Skin epidermis (tissue), 12 donors: ENCODE measurements around the gene FCGR3A.

Experiments
- H3K27ac ChIP-seq, 21 experiments: fragments of 200-600 bp; sonication (generic) in 11 of 21; one replicate each; pipeline ENCODE4 v1.5.0; 2020; ENCODE audit warnings: mild to moderate bottlenecking in 3 of 21, inconsistent platforms in 2 of 21, moderate library complexity in 2 of 21
- H3K4me3 ChIP-seq, 7 experiments: fragments of 200-600 bp; sonication (generic) in 2 of 7; one replicate each; pipeline ENCODE4 v1.5.0; 2020; ENCODE audit warnings: inconsistent platforms in 2 of 7, mild to moderate bottlenecking in 2 of 7, moderate library complexity in 1 of 7

FCGR3A gene

GRCh38 chr1:161511018-161511755 is 38.4 kb downstream of the FCGR3A start:
- no peak overlapping the region for H3K27ac ChIP-seq
- no peak overlapping the region for H3K4me3 ChIP-seq

DNA sequence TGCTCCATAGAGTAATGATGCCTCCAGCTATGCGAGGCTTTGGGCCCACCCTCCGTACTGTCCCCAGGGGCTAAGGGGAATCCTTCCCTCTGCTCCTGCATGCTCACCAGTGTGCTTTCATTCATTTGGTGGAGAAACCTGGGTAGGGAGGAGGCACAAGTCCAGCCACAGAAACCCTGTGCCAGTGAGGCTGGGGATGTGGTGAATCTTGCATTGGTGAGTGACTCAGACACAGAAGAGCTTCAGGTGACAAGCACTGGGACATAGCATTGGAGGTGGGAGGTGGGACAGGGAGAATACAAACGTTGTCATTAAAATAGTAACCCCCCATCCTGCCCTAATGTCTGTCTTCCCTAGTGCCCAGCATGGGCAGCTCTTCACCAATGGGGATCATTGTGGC is 39.1 kb downstream of the FCGR3A start:
- Histone ChIP-seq H3K27ac (no peak overlapping the region), H3K4me3 (no peak overlapping the region)

DNA sequence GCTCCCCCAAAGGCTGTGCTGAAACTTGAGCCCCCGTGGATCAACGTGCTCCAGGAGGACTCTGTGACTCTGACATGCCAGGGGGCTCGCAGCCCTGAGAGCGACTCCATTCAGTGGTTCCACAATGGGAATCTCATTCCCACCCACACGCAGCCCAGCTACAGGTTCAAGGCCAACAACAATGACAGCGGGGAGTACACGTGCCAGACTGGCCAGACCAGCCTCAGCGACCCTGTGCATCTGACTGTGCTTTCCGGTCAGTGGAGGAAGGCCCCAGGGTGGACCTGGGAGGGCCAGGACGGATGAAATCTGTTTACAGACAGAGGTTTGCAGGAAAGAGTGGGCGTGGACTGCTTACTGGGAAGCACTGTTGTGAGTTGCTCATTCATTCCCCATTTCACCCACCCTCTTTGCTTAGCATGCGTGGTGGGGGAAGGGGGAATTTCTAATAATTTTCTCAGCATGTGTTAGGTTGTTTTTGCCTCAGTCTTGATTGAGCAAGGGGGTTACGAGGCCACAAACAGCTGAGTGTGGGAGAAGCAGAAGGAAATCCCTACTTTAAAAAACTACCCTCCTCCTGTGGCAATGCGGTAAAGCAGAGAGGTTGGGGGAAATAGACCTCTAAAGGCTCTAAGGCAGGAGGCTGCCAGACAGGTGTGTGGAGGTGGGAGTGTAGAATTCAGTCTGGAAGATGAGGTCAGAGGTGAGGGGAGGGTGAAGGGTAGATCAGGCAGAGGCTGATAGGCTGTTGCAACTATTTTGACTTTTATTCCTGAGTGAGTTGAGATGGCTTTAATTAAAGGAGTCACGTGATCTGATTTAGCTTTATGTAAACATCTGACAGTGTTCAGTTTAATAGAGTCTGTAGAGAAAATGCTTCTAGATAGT is 43.0 kb downstream of the FCGR3A start:
- Histone ChIP-seq H3K27ac (peak overlapping the region in 15 of 21 experiments; percentile 15 to 80 (median 54)), H3K4me3 (peak overlapping the region in 6 of 7 experiments; percentile 2 to 26 (median 16))

GRCh38 chr1:161505686-161506085 is 43.9 kb downstream of the FCGR3A start:
- Histone ChIP-seq H3K4me3 (peak overlapping the region in 4 of 7 experiments; percentile 0 to 26 (median 20)), H3K27ac (peak overlapping the region in 18 of 21 experiments; percentile 11 to 80 (median 48))

DNA sequence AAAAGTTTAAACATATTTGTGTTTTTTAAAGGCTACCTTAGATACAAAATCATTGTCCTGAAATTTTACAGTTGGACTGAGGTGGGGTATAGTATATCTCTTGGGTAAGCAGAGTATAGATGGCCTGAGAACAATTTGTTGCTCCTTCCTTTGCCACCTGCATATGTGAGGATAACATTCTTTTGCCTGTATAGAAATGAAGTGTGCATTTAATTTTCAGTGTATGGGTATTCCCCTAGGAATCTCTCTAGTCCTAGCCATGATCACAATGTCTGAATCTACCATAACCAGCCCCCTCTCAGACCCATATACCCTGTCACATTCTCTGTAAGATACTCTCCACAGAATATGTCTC is 46.2 kb downstream of the FCGR3A start:
- Histone ChIP-seq H3K4me3 (no peak overlapping the region), H3K27ac (no peak overlapping the region)

DNA sequence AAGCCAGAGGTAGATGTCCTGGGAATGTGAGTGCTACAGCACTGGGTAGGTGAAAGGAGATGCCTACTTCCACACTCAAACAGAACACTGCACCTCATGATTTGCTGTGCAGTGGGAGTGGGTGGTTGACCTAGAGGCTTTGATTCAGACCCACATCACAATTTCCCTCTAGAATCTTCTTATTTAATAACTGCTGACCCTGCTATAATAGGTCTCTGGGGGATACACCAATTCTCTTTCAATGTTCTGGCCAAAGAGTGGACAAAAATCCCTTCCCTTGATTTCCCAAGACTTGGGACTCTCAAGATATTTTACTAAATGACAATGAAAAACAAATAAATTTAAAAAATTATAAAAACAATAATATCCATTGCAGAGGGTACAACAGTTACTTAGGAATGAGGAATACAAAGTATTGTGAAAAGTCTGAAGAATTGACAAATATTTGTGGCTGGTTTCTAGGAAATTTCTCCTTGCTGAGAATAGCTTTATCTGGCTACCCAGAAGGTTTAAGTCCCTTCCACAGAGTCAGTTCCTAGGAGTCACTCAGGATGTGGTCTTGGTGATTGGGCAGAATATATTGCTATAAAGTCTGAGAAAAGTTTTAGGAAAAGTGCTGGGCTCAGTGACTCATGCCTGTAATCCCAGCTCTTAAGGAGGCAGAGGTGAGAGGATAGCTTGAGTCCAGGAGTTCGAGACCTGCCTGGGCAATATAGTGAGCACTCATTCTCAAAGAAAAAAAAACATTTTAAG is 46.8 kb downstream of the FCGR3A start:
- no peak overlapping the region for H3K4me3 ChIP-seq
- H3K27ac ChIP-seq, result peak overlapping the region in 1 of 21 experiments; percentile 6

GRCh38 chr1:161502181-161502580 is 47.4 kb downstream of the FCGR3A start:
- H3K27ac ChIP-seq, result peak overlapping the region in 1 of 21 experiments; percentile 6
- no peak overlapping the region for H3K4me3 ChIP-seq

DNA sequence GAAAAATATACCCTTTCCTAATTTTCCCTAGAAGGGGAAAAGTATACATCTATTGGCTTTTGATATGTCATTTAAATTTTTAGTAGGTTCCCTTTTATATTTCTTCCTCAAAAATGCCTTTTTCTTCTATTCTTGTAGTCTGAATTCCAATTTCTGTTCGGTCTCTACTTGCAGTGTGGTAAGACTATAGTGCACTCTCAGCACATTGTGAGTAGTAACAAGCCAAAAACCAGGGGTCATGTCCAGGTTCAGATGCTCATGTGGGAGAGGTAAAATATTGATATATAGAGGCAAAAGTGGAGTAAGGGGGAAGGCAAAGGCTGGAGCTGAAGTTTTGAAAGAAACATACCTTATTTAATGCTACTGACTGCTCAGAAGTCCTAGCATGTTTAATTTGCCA is 48.4 kb downstream of the FCGR3A start:
- peak overlapping the region in 1 of 21 experiments; percentile 60 for H3K27ac ChIP-seq
- H3K4me3 ChIP-seq, result no peak overlapping the region

GRCh38 chr1:161499099-161500039 is 50.2 kb downstream of the FCGR3A start:
- no peak overlapping the region for H3K4me3 ChIP-seq
- H3K27ac ChIP-seq, result peak overlapping the region in 7 of 21 experiments; percentile 15 to 45 (median 41)

DNA sequence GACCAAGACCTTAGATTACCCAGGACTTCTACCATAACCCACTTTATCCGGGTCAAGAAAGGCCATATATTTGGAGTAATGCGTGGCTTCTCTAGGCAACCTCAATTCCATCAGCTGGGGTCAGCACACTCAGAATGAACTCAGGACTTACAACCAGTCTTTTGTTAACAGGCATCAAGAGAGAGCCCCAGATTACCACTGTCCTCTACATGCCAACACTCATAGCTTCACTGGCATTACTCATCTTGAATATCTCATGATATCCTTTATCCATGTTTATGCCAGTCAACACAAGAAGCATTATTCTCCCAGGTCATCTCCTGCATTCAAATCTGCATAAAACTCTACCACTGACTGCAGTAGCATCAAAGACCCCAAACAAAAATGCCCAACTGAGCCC is 51.0 kb downstream of the FCGR3A start:
- peak overlapping the region in 2 of 21 experiments; percentile 15 to 41 for H3K27ac ChIP-seq
- no peak overlapping the region for H3K4me3 ChIP-seq

GRCh38 chr1:161497961-161498360 is 51.7 kb downstream of the FCGR3A start:
- H3K4me3 ChIP-seq, result no peak overlapping the region

DNA sequence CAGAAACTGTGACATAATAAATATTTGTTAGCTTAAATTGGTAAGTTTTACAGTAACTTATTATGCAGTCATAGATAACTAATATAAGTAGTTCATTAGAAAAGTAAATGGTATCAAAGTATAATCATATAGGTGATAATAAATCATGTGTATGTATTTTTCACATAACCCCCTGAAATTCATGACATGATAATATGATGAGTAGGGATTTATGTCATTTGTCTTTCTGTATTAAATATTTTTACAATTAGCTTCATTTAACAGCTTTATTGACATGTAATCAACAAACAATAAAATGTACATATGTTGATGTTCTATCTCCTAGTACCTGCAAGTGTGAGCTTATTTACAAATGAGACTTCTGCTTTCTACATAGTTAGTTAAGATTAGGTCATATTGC is 54.1 kb downstream of the FCGR3A start:
- H3K4me3 ChIP-seq, result no peak overlapping the region
- H3K27ac ChIP-seq, result no peak overlapping the region

More at GRCh38 chr1:161497961-161498360, 51.7 kb downstream of the FCGR3A start:
- H3K27ac ChIP-seq, result no peak overlapping the region

- no peak overlapping the region for H3K4me3 ChIP-seq
- no peak overlapping the region for H3K27ac ChIP-seq
These were observed 55.4 kb downstream of the FCGR3A start for GRCh38 chr1:161494091-161494735.

DNA sequence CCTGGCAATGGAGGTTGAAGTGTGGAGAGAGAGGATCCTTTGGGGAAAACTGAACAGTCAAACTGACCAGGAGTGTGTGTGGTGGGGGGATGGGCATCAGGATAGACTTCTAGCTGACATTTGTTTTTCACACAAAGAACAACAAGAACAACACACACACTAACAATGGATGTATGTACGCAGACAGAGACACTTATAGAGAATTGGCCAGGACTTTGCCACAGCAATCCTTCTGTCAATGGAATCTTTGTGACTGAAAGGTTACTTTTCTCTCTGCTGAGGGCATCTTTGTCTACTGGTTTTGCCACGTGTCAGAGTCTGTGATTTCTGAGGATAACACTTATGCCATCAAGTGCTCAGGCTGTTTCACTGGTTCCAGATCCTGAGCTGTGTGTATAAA is 56.8 kb downstream of the FCGR3A start:
- Histone ChIP-seq H3K27ac (no peak overlapping the region), H3K4me3 (no peak overlapping the region)
